ENCODE results near the gene MED12L. TPM values are rescaled to one million over a fixed set of nuclear protein-coding genes. Genes with fewer than 3 reads are reported as not detected.
A peak's percentile ranks its signal among the peaks of the same experiment; 100 is the strongest.

Gene MED12L
- total RNA-seq, 1 donor from 2014 or later, result 0.97 TPM

DNA sequence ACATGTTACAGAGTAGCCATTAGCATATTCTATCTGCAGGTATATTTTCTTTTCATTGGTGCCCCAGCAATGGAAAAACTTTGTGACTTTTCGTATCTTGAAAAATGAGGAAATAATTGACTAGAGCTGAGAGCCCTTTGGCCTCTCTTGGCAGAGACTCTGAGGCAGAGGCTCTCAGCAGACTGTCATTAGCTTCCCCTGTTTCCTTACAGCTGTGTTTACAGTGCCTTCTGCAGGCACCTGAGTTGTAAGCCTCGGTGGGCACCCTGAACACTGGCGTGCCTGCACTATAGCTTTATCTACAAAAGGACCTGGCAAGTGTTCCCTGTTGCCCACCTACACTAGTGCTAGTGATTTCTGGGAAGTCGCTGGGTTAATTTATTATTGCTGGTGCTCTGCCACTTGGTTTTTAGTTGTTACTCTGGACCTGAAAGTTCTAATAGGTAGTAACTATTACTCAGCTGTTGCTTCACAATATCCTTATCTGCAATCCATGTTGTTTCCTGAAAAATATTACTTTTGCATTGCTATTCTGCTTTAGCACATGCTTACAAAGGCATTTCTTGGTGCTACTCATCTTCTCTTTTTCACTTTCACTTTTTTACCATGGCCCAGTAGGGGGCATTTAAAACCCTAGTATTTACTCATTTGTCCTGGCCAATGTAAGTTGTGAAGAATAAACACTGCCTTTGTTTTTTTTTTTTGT, 125.4 kb downstream of the MED12L start:
- no peak overlapping the region for H3K27ac Mint-ChIP-seq (ENCODE audit: unreplicated experiment)
- no peak overlapping the region for H3K4me3 Mint-ChIP-seq (ENCODE audit: unreplicated experiment)
- H3K36me3 Mint-ChIP-seq (ENCODE audit: low read depth), result no peaks in the 10 kb centered on the region
- H3K4me1 Mint-ChIP-seq (ENCODE audit: low read depth), result peaks cover 35% of the 10 kb centered on the region
- H3K9me3 Mint-ChIP-seq (ENCODE audit: low read depth), result no peaks in the 10 kb centered on the region
- no peak for DNase-seq (ENCODE audit: low spot score)
- TF ChIP-seq, protein P1, sequence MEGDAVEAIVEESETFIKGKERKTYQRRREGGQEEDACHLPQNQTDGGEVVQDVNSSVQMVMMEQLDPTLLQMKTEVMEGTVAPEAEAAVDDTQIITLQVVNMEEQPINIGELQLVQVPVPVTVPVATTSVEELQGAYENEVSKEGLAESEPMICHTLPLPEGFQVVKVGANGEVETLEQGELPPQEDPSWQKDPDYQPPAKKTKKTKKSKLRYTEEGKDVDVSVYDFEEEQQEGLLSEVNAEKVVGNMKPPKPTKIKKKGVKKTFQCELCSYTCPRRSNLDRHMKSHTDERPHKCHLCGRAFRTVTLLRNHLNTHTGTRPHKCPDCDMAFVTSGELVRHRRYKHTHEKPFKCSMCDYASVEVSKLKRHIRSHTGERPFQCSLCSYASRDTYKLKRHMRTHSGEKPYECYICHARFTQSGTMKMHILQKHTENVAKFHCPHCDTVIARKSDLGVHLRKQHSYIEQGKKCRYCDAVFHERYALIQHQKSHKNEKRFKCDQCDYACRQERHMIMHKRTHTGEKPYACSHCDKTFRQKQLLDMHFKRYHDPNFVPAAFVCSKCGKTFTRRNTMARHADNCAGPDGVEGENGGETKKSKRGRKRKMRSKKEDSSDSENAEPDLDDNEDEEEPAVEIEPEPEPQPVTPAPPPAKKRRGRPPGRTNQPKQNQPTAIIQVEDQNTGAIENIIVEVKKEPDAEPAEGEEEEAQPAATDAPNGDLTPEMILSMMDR (IDR thresholded peaks at IDR 0.05), result peak; percentile 36
- no peaks in the 10 kb centered on the region for H3K27me3 Mint-ChIP-seq (ENCODE audit: low read depth)

DNA sequence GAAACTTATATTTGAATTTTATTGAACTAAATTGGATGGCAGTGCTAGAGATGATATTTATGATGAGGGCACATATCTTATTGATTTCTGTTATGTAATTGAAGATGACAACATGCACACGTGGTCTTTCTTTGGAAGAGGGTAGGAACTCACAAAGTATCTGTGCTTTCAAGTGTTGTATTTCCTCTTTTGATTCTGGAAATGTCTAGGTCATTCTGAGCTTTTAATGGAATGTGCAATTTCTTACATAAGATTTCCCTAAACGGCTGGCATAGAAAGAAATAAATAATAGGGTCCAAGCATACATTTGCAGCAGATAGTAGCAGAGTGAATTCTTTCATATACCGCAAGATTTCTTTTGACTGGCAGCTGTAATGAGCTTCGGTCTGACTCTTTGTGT, 127.7 kb downstream of the MED12L start:
- Mint-ChIP-seq H3K4me3 (ENCODE audit: unreplicated experiment) (no peak overlapping the region), H3K4me1 (ENCODE audit: low read depth) (peaks cover 38% of the 10 kb centered on the region), H3K9me3 (ENCODE audit: low read depth) (no peaks in the 10 kb centered on the region), H3K27me3 (ENCODE audit: low read depth) (no peaks in the 10 kb centered on the region), H3K36me3 (ENCODE audit: low read depth) (no peaks in the 10 kb centered on the region), H3K27ac (ENCODE audit: unreplicated experiment) (no peak overlapping the region)
- no peak for DNase-seq (ENCODE audit: low spot score)
- TF ChIP-seq, protein P1 (IDR thresholded peaks at IDR 0.05), result no peak

DNA sequence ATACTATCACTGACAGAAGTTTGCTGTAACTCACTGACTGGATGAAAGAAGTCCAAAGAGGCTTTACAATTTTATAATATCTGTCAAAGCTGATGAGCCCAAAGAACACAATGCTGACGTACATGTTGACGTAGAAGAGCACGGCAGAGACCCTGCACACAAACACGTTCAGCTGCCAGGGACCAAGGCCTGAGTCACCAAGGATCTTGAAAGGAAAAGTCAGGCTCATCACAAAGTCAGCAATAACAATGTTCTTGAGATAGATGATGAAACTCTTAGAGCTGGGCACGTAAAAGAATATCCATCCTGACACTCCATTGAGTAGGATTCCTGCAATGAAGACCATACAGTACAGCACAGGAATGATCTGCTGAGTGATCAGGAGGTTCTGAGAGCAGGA, 128.4 kb downstream of the MED12L start:
- no peak for DNase-seq (ENCODE audit: low spot score)
- Mint-ChIP-seq H3K4me1 (ENCODE audit: low read depth) (peaks cover 43% of the 10 kb centered on the region), H3K27me3 (ENCODE audit: low read depth) (no peaks in the 10 kb centered on the region), H3K9me3 (ENCODE audit: low read depth) (no peaks in the 10 kb centered on the region), H3K4me3 (ENCODE audit: unreplicated experiment) (no peak overlapping the region), H3K27ac (ENCODE audit: unreplicated experiment) (no peak overlapping the region), H3K36me3 (ENCODE audit: low read depth) (no peaks in the 10 kb centered on the region)
- TF ChIP-seq, protein P1 (IDR thresholded peaks at IDR 0.05), result no peak

DNA sequence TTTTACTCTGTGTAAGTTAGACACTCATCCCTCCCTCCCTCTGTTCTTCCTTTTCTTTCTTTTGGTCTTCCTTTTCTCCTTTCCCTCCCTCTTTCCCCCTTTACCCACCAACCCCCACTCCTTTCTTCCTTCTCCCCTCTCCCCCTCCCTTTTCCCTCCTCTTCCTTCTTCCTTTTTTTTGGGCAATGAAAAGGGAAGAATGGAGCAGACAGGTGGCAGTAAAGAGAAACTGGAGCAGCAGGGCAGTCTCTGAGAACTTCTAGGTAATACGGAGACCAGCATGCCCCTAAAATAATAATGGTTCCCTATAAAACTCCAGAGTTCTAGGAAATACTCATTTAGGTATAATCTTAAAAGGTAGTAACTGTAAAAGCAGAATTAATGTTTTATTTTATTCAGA, 129.0 kb downstream of the MED12L start:
- Mint-ChIP-seq H3K27ac (ENCODE audit: unreplicated experiment) (no peak overlapping the region), H3K36me3 (ENCODE audit: low read depth) (no peaks in the 10 kb centered on the region), H3K4me3 (ENCODE audit: unreplicated experiment) (no peak overlapping the region), H3K9me3 (ENCODE audit: low read depth) (no peaks in the 10 kb centered on the region), H3K4me1 (ENCODE audit: low read depth) (peaks cover 48% of the 10 kb centered on the region), H3K27me3 (ENCODE audit: low read depth) (no peaks in the 10 kb centered on the region)
- TF ChIP-seq, protein P1 (IDR thresholded peaks at IDR 0.05), result no peak
- DNase-seq (ENCODE audit: low spot score), result no peak

DNA sequence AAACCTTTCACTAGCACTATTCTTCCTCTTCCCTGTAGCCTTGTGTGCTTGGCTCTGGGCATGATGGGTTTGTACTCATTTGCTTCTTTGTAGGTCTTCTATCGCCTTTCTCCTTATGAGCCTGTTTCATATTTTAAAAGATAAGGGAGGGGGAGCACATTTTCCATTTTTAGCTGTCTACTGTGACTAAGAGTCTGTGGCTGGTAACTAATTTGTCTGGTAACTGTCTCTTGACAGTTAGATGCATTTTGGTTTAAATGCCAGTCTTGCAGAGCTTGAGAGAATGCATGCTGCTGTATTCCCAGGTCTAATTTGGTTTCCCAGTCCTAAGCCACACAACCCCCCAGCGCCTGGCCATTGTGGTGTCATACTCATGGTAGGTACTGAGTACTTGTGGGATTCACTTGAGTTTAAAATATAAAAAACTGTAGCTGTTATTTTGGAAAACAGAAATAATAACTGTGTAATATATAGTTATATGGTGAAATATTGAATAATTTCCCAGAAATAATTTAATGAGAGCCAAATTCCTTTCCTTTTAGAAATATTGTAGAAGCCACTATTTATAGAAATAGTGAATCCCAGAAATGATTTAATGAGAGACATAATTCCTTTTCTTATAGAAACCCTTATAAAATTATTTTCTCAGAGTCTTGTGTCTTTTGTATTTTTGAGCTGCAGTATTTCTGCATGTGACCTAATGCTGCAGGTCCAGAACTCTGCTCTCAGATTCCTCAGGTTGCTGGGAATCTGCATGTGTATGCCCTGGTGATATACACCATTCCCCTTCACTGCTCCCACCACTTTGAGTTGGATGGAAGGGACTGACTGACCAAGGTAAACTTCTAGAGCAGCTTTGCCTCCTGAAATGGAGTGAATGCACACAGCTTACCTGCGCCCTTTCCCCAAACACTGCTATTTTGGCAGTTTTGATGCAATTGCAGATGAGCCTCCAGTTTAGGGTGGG, 131.5 kb downstream of the MED12L start:
- Mint-ChIP-seq H3K36me3 (ENCODE audit: low read depth) (no peaks in the 10 kb centered on the region), H3K4me3 (ENCODE audit: unreplicated experiment) (no peak overlapping the region), H3K27ac (ENCODE audit: unreplicated experiment) (peak overlapping the region; percentile 77), H3K4me1 (ENCODE audit: low read depth) (peaks cover 39% of the 10 kb centered on the region), H3K9me3 (ENCODE audit: low read depth) (peaks cover 8% of the 10 kb centered on the region), H3K27me3 (ENCODE audit: low read depth) (no peaks in the 10 kb centered on the region)
- TF ChIP-seq, protein P1 (IDR thresholded peaks at IDR 0.05), result no peak
- DNase-seq (ENCODE audit: low spot score), result no peak

Measured in chondrocyte (in vitro differentiated cells).